ENCODE results near the gene TUBB4A. TPM values are rescaled to one million over a fixed set of nuclear protein-coding genes. Genes with fewer than 3 reads are reported as not detected.

The TUBB4A gene
- total and polyA plus RNA-seq, 3 experiments from 2014 or later, result 5.9 to 8.9 (median 7.1) TPM

- no peak for DNase-seq
- ChIA-PET CTCF (no interaction called here), POLR2A (no interaction called here)
- Histone ChIP-seq H3K27ac (ENCODE audit: low read depth, low read length) (no peak overlapping the region), H3K4me1 (ENCODE audit: insufficient read depth, low read length) (no peaks in the 10 kb centered on the region), H3K9me3 (ENCODE audit: low read length) (peaks cover 4% of the 10 kb centered on the region), H3K4me3 (ENCODE audit: low read length) (no peak overlapping the region), H3K36me3 (ENCODE audit: insufficient read depth, low read length) (peaks cover 13% of the 10 kb centered on the region), H3K27me3 (ENCODE audit: insufficient read depth, low read length, poor library complexity, severe bottlenecking) (no peaks in the 10 kb centered on the region)
- Mint-ChIP-seq H3K27me3 (no peaks in the 10 kb centered on the region), H3K36me3 (peaks cover 16 to 41% (median 38%) of the 10 kb centered on the region in 3 donors), H3K9me3 (peaks cover 4 to 12% (median 8%) of the 10 kb centered on the region in 5 donors), H3K4me3 (peak overlapping the region in 1 of 7 donors; percentile 68), H3K4me1 (peaks cover 0 to under 1% (median 0%) of the 10 kb centered on the region in 3 donors), H3K27ac (peak overlapping the region in 1 of 8 donors; percentile 54)
Measured at GRCh38 chr19:6452899-6453298, 49.2 kb downstream of the TUBB4A start.

- H3K27ac Mint-ChIP-seq, result peak overlapping the region in 1 of 8 donors; percentile 50
Measured at GRCh38 chr19:6452223-6452614, 49.9 kb downstream of the TUBB4A start.

GRCh38 chr19:6451583-6452222 lies 50.4 kb downstream of the TUBB4A start:
- H3K4me3 ChIP-seq (ENCODE audit: low read length), result no peak overlapping the region
- H3K36me3 ChIP-seq (ENCODE audit: insufficient read depth, low read length), result peaks cover 13% of the 10 kb centered on the region
- ChIA-PET CTCF (no interaction called here), POLR2A (no interaction called here)
- Mint-ChIP-seq H3K4me1 (no peaks in the 10 kb centered on the region), H3K4me3 (no peak overlapping the region), H3K36me3 (peaks cover 17 to 41% (median 38%) of the 10 kb centered on the region in 3 donors), H3K27ac (peak overlapping the region in 1 of 8 donors; percentile 50), H3K27me3 (no peaks in the 10 kb centered on the region), H3K9me3 (peaks cover 4 to 12% (median 8%) of the 10 kb centered on the region in 5 donors)
- no peak for DNase-seq
- H3K9me3 ChIP-seq (ENCODE audit: low read length), result peaks cover 4% of the 10 kb centered on the region
- no peaks in the 10 kb centered on the region for H3K4me1 ChIP-seq (ENCODE audit: insufficient read depth, low read length)
- no peaks in the 10 kb centered on the region for H3K27me3 ChIP-seq (ENCODE audit: insufficient read depth, low read length, poor library complexity, severe bottlenecking)
- no peak overlapping the region for H3K27ac ChIP-seq (ENCODE audit: low read depth, low read length)

More at GRCh38 chr19:6452223-6452614, 49.9 kb downstream of the TUBB4A start:
- Mint-ChIP-seq H3K9me3 (peaks cover 4 to 12% (median 8%) of the 10 kb centered on the region in 5 donors), H3K36me3 (peaks cover 16 to 40% (median 38%) of the 10 kb centered on the region in 3 donors), H3K4me1 (no peaks in the 10 kb centered on the region), H3K27me3 (no peaks in the 10 kb centered on the region), H3K4me3 (no peak overlapping the region)
- Histone ChIP-seq H3K4me1 (ENCODE audit: insufficient read depth, low read length) (no peaks in the 10 kb centered on the region), H3K27me3 (ENCODE audit: insufficient read depth, low read length, poor library complexity, severe bottlenecking) (no peaks in the 10 kb centered on the region), H3K27ac (ENCODE audit: low read depth, low read length) (no peak overlapping the region), H3K9me3 (ENCODE audit: low read length) (peaks cover 4% of the 10 kb centered on the region), H3K36me3 (ENCODE audit: insufficient read depth, low read length) (peaks cover 13% of the 10 kb centered on the region), H3K4me3 (ENCODE audit: low read length) (no peak overlapping the region)
- CTCF ChIA-PET, result no interaction called here
- DNase-seq, result no peak
- POLR2A ChIA-PET, result no interaction called here

- no peaks in the 10 kb centered on the region for H3K4me1 Mint-ChIP-seq
- no peak overlapping the region for H3K27ac ChIP-seq (ENCODE audit: low read depth, low read length)
- peaks cover 4% of the 10 kb centered on the region for H3K9me3 ChIP-seq (ENCODE audit: low read length)
- DNase-seq, result no peak
- no peak overlapping the region for H3K4me3 Mint-ChIP-seq
- ChIA-PET POLR2A (interaction anchor here (0.5 kb wide), 1 partner anchor 74 kb away, joined by 3 read pairs; no protein-coding TSS in a partner anchor), CTCF (no interaction called here)
- H3K36me3 ChIP-seq (ENCODE audit: insufficient read depth, low read length), result peaks cover 13% of the 10 kb centered on the region
- H3K27me3 Mint-ChIP-seq, result no peaks in the 10 kb centered on the region
- H3K4me1 ChIP-seq (ENCODE audit: insufficient read depth, low read length), result no peaks in the 10 kb centered on the region
- peak overlapping the region in 1 of 8 donors; percentile 52 for H3K27ac Mint-ChIP-seq
- H3K4me3 ChIP-seq (ENCODE audit: low read length), result no peak overlapping the region
- no peaks in the 10 kb centered on the region for H3K27me3 ChIP-seq (ENCODE audit: insufficient read depth, low read length, poor library complexity, severe bottlenecking)
- H3K36me3 Mint-ChIP-seq, result peaks cover 15 to 35% (median 28%) of the 10 kb centered on the region in 3 donors
- H3K9me3 Mint-ChIP-seq, result peaks cover 4 to 9% (median 5%) of the 10 kb centered on the region in 5 donors
Measured at GRCh38 chr19:6450166-6450565, 51.9 kb downstream of the TUBB4A start.

GRCh38 chr19:6448045-6448444 lies 54.1 kb downstream of the TUBB4A start:
- no peaks in the 10 kb centered on the region for H3K36me3 ChIP-seq (ENCODE audit: insufficient read depth, low read length)
- CTCF ChIA-PET, result no interaction called here
- no peak overlapping the region for H3K4me3 Mint-ChIP-seq
- H3K36me3 Mint-ChIP-seq, result peaks cover 7 to 17% (median 12%) of the 10 kb centered on the region in 3 donors
- no peaks in the 10 kb centered on the region for H3K4me1 Mint-ChIP-seq
- no peak overlapping the region for H3K27ac ChIP-seq (ENCODE audit: low read depth, low read length)
- H3K27ac Mint-ChIP-seq, result no peak overlapping the region
- peaks cover 0 to 2% of the 10 kb centered on the region in 2 donors for H3K27me3 Mint-ChIP-seq
- DNase-seq, result no peak
- H3K9me3 ChIP-seq (ENCODE audit: low read length), result no peaks in the 10 kb centered on the region
- H3K4me3 ChIP-seq (ENCODE audit: low read length), result no peak overlapping the region
- no peaks in the 10 kb centered on the region for H3K27me3 ChIP-seq (ENCODE audit: insufficient read depth, low read length, poor library complexity, severe bottlenecking)
- POLR2A ChIA-PET, result interaction anchor here (0.5 kb wide), 1 partner anchor 23 kb away, joined by 4 read pairs; no protein-coding TSS in a partner anchor
- no peaks in the 10 kb centered on the region for H3K9me3 Mint-ChIP-seq
- no peaks in the 10 kb centered on the region for H3K4me1 ChIP-seq (ENCODE audit: insufficient read depth, low read length)

- Mint-ChIP-seq H3K36me3 (peaks cover 5 to 6% (median 6%) of the 10 kb centered on the region in 3 donors), H3K4me1 (no peaks in the 10 kb centered on the region), H3K27me3 (peaks cover 0 to 2% of the 10 kb centered on the region in 2 donors), H3K27ac (no peak overlapping the region), H3K4me3 (peak overlapping the region in 1 of 7 donors; percentile 0), H3K9me3 (no peaks in the 10 kb centered on the region)
- DNase-seq, result no peak
- Histone ChIP-seq H3K4me1 (ENCODE audit: insufficient read depth, low read length) (no peaks in the 10 kb centered on the region), H3K36me3 (ENCODE audit: insufficient read depth, low read length) (no peaks in the 10 kb centered on the region), H3K27ac (ENCODE audit: low read depth, low read length) (no peak overlapping the region), H3K9me3 (ENCODE audit: low read length) (no peaks in the 10 kb centered on the region), H3K27me3 (ENCODE audit: insufficient read depth, low read length, poor library complexity, severe bottlenecking) (no peaks in the 10 kb centered on the region), H3K4me3 (ENCODE audit: low read length) (no peak overlapping the region)
- CTCF ChIA-PET, result no interaction called here
- POLR2A ChIA-PET, result no interaction called here
Measured at GRCh38 chr19:6446452-6446851, 55.7 kb downstream of the TUBB4A start.

Other genes starting within 250 kb of the TUBB4A start
- 10 to 100 TPM; 63.9 to 64.2 TPM for gene MLLT1, start 222.3 kb downstream of the TUBB4A start, total RNA-seq
- 2.5 TPM for gene MLLT1, start 222.3 kb downstream of the TUBB4A start, polyA plus RNA-seq
- not detected for gene ACER1, start 168.7 kb downstream of the TUBB4A start, total RNA-seq
- gene ACER1, start 168.7 kb downstream of the TUBB4A start, polyA plus RNA-seq, result 2.4 TPM
- 100 to 1,000 TPM; 197 to 201 TPM for gene CLPP, start 140.8 kb downstream of the TUBB4A start, total RNA-seq
- gene CLPP, start 140.8 kb downstream of the TUBB4A start, polyA plus RNA-seq, result 175 TPM
- gene ALKBH7, start 129.5 kb downstream of the TUBB4A start, total RNA-seq, result 10 to 100 TPM; 25.5 to 34.3 TPM
- gene ALKBH7, start 129.5 kb downstream of the TUBB4A start, polyA plus RNA-seq, result 82.2 TPM
- 1 to 10 TPM; 1.6 to 1.8 TPM for gene PSPN, start 126.4 kb downstream of the TUBB4A start, total RNA-seq
- gene PSPN, start 126.4 kb downstream of the TUBB4A start, polyA plus RNA-seq, result 0.76 TPM
- 10 to 100 TPM; 63.3 to 66.2 TPM for gene GTF2F1, start 109.1 kb downstream of the TUBB4A start, total RNA-seq
- 25.2 TPM for gene GTF2F1, start 109.1 kb downstream of the TUBB4A start, polyA plus RNA-seq
- 100 to 1,000 TPM; 456 to 459 TPM for gene KHSRP, start 77.5 kb downstream of the TUBB4A start, total RNA-seq
- 22.0 TPM for gene KHSRP, start 77.5 kb downstream of the TUBB4A start, polyA plus RNA-seq
- gene SLC25A41, start 68.5 kb downstream of the TUBB4A start, total RNA-seq, result under 1 TPM; 0.28 to 0.33 TPM
- gene SLC25A41, start 68.5 kb downstream of the TUBB4A start, polyA plus RNA-seq, result not detected
- gene SLC25A23, start 42.5 kb downstream of the TUBB4A start, total RNA-seq, result 10 to 100 TPM; 14.5 to 14.8 TPM
- 19.9 TPM for gene SLC25A23, start 42.5 kb downstream of the TUBB4A start, polyA plus RNA-seq
- gene CRB3, start 38.0 kb downstream of the TUBB4A start, total RNA-seq, result 1 to 10 TPM in 1 of 2 experiments, under 1 TPM in 1; 0.88 to 1.8 TPM
- gene CRB3, start 38.0 kb downstream of the TUBB4A start, polyA plus RNA-seq, result 4.1 TPM
- 10 to 100 TPM; 51.9 to 55.1 TPM for gene DENND1C, start 20.5 kb downstream of the TUBB4A start, total RNA-seq
- 93.2 TPM for gene DENND1C, start 20.5 kb downstream of the TUBB4A start, polyA plus RNA-seq
- 10 to 100 TPM; 11.3 to 12.1 TPM for gene TNFSF9, start 28.7 kb upstream of the TUBB4A start, total RNA-seq
- gene TNFSF9, start 28.7 kb upstream of the TUBB4A start, polyA plus RNA-seq, result 4.5 TPM
- 10 to 100 TPM; 63.1 to 70.0 TPM for gene CD70, start 88.8 kb upstream of the TUBB4A start, total RNA-seq
- 4.0 TPM for gene CD70, start 88.8 kb upstream of the TUBB4A start, polyA plus RNA-seq
- 100 to 1,000 TPM; 111 to 116 TPM for gene TNFSF14, start 167.9 kb upstream of the TUBB4A start, total RNA-seq
- gene TNFSF14, start 167.9 kb upstream of the TUBB4A start, polyA plus RNA-seq, result 30.7 TPM
- 1 to 10 TPM; 1.6 to 1.7 TPM for gene C3, start 218.3 kb upstream of the TUBB4A start, total RNA-seq
- gene C3, start 218.3 kb upstream of the TUBB4A start, polyA plus RNA-seq, result not detected
- 10 to 100 TPM; 72.0 to 74.0 TPM for gene GPR108, start 235.3 kb upstream of the TUBB4A start, total RNA-seq
- 108 TPM for gene GPR108, start 235.3 kb upstream of the TUBB4A start, polyA plus RNA-seq
- 10 to 100 TPM; 44.6 to 47.8 TPM for gene TRIP10, start 237.4 kb upstream of the TUBB4A start, total RNA-seq
- gene TRIP10, start 237.4 kb upstream of the TUBB4A start, polyA plus RNA-seq, result 2.0 TPM

All from CD8-positive, alpha-beta memory T cell (primary cell).